Bronchial epithelial cell (primary cell): Measurements from ENCODE around the gene DHRS12. TPM values are rescaled to one million over a fixed set of nuclear protein-coding genes. Genes with fewer than 3 reads are reported as not detected.

ENCODE experiments used
- DNase-seq: peaks from one replicate; pipeline ENCODE4 v3.0.0-alpha.2; 2010; ENCODE audit warnings: low read depth
- FAIRE-seq: peaks from 2 replicates; lab custom pipeline; 2011; peaks lifted over from hg19 to GRCh38; lab: Jason Lieb, UNC
- H3K27me3 ChIP-seq: 2 replicates; pipeline ENCODE4 v1.5.1; 2011; ENCODE audit warnings: low read length; ENCODE audit not compliant: control insufficient read depth, insufficient read depth
- H3K36me3 ChIP-seq: 2 replicates; pipeline ENCODE4 v1.5.1; 2011; ENCODE audit warnings: low read length; ENCODE audit not compliant: control insufficient read depth, insufficient read depth
- H3K4me3 ChIP-seq: 2 replicates; pipeline ENCODE4 v1.5.1; 2011; ENCODE audit warnings: mild to moderate bottlenecking, low read depth, low read length, control low read depth
- CTCF ChIP-seq: IDR thresholded peaks from 2 replicates; pipeline ENCODE4 v1.5.1; 2011; ENCODE audit warnings: mild to moderate bottlenecking, moderate library complexity, low read length, control low read depth, inconsistent platforms; ENCODE audit not compliant: insufficient read depth, severe bottlenecking
- total RNA-seq: library from RNA; depleted of rRNA; stranded (reverse); fragments of >200 nt; gene quantifications from 2 replicates; pipeline ENCODE4 v1.2.1, GENCODE V29; 2014

DHRS12 gene
- total RNA-seq, 1 donor from 2014 or later: 2.4 TPM

DNA sequence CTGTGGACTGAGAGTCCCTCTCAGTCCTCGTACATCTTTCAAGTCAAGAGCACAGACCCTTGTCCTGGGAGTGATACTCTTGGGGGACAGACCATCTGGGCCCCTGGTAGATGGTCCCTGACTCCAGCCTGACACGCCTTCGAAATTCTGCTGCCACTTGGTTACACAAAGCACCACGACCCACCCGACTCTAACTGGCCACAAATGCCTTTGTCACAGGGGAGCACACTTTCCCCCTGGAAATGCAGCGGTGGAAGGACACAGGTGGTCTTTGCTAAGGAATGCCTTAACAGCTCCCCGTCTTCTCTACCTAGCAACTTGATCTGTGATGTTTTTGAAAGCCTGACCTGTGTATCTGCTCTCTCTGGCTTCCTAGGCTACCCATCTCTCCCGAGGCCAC is 13.8 kb upstream of the DHRS12 start:
- FAIRE-seq (peak; percentile 18), DNase-seq (no peak)
- Histone ChIP-seq H3K36me3 (no peaks in the 10 kb centered on the region), H3K4me3 (no peak overlapping the region), H3K27me3 (peaks cover 16% of the 10 kb centered on the region)
- TF ChIP-seq CTCF: no peak

DNA sequence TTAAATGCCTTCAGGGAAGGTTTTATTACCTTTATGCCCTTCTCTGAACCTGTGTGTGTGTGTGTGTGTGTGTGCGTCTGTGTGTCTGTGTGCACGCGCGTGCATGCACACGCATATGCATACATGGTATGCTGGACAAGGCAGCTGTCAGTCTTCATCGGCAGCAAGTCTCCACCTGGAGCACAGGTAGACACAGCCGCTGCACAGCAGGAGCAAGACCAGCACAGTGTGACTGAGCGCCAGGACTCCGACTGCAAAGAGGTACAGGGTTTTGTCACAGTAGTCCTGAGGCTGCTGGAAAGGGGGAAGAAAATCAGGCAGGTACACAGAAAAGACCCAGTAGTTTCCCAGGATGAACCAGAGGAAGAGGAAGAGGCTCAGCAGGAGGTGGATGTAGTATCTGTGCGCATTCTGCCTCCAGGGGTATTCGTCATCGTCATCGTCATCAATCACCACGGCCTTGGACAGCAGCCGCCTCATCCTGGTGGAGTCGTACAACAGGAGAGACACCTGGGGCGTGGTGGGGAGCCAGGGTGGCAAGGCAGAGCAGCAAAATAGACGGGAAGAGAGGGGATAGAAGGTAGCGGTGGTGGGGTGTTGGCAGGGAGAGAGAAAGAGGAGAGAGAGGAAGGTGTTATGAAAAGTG is 12.8 kb upstream of the DHRS12 start:
- H3K36me3 ChIP-seq: no peaks in the 10 kb centered on the region
- TF ChIP-seq CTCF: no peak
- H3K4me3 ChIP-seq: no peak overlapping the region
- no peak for DNase-seq
- peaks cover 16% of the 10 kb centered on the region for H3K27me3 ChIP-seq
- no peak for FAIRE-seq

DNA sequence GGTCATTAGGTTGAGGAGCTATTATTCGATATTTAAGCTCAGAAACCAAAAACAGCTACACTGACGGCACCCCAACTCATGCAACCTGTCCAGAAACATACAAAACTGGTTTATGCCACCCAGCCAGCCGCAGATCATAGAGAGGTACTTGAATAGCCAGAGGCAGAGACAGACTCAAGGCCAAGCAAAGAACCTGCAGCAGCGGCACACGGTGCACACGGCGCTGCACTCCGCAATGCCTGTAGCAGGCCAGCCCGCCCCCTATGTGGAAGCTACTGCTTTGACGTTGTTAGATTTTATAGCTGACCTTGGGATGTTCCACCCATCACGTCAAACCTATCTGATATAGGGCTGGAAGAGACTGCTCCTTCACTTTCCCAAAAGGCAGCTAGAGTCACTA is 11.9 kb upstream of the DHRS12 start:
- DNase-seq: no peak
- FAIRE-seq: no peak
- TF ChIP-seq CTCF: no peak

DNA sequence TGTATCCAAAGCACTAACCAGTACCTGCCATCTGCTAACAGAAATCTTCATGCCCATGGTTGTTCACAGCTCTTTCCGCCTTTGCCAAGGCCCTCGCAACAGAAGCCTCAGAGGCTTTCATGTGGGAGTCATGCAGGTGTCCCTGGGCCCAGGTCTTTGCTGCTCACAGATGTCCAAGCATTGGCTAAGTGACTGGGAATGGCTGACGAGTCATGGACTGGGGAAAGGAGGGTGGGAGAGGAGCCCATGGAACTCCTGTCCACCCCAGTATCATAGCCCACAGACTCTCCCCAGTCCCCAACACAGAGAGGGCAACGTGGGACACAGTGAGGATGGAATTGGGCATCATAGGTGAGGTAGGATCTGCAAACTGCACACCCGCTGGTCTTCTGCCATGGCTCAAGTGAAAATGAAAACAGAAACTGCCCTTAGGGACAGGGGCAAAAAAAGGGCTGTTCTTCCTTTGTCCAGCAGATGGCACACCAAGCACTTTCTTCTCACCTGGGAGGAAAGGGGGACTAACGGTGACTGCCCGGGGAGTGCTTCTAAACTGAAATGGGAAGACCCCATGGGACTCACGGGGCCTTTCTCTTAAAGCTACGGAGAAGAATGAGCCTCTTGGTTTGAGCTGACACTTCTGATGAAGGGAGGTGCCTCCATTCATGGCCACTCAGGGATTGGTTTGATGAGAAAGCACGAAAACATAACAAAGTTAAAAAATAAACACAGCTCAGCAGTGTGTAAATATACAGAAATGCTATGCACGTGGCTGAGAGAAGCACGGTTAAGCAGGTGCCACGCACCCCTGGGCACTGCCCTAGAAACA is 11.1 kb upstream of the DHRS12 start:
- FAIRE-seq (peak; percentile 50), DNase-seq (peak; percentile 56)
- no peak overlapping the region for H3K4me3 ChIP-seq
- TF ChIP-seq CTCF: peak; percentile 91
- H3K27me3 ChIP-seq: peaks cover 13% of the 10 kb centered on the region
- H3K36me3 ChIP-seq: no peaks in the 10 kb centered on the region

More for the DNA sequence above, 11.9 kb upstream of the DHRS12 start:
- peaks cover 15% of the 10 kb centered on the region for H3K27me3 ChIP-seq
- no peak overlapping the region for H3K4me3 ChIP-seq
- no peaks in the 10 kb centered on the region for H3K36me3 ChIP-seq

DNA sequence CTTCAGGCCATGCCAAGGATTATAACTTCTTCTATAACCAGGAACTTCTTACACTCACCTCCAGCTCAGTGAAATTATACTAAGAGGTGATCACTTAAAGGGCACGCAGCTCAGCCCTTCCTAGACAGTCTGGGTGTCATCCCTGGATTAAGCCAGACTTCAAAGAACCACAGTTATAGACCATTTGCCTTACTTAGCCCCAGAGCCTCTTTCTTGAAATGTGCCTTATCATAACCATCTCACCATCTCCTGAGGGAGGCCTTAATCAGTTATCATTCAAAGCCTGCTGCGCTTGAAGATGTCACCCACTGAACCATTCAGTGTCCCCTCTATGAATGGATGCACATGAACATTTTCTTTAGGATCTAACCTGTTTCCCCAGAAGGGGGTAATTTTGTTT is 10.1 kb upstream of the DHRS12 start:
- no peak for TF ChIP-seq CTCF
- FAIRE-seq: no peak
- no peak for DNase-seq
- no peak overlapping the region for H3K4me3 ChIP-seq
- peaks cover 11% of the 10 kb centered on the region for H3K27me3 ChIP-seq
- no peaks in the 10 kb centered on the region for H3K36me3 ChIP-seq
